Osteocyte (in vitro differentiated cells): ENCODE data around the gene COA1. TPM values are rescaled to one million over a fixed set of nuclear protein-coding genes. Genes with fewer than 3 reads are reported as not detected.

ENCODE experiments used
- DNase-seq: peaks from one replicate; pipeline ENCODE4 v3.0.0; 2021; ENCODE audit warnings: mixed read lengths; ENCODE audit not compliant: unreplicated experiment; ENCODE audit errors: extremely low spot score
- H3K27ac Mint-ChIP-seq: one replicate; pipeline ENCODE4 v1.8.0; 2021; ENCODE audit warnings: mild to moderate bottlenecking, mixed read lengths; ENCODE audit not compliant: unreplicated experiment
- H3K27me3 Mint-ChIP-seq: one replicate; pipeline ENCODE4 v1.8.0; 2021; ENCODE audit warnings: mixed read lengths; ENCODE audit not compliant: unreplicated experiment
- H3K36me3 Mint-ChIP-seq: one replicate; pipeline ENCODE4 v1.8.0; 2021; ENCODE audit warnings: mixed read lengths; ENCODE audit not compliant: unreplicated experiment
- H3K4me1 Mint-ChIP-seq: one replicate; pipeline ENCODE4 v1.8.0; 2021; ENCODE audit warnings: mixed read lengths; ENCODE audit not compliant: unreplicated experiment
- H3K4me3 Mint-ChIP-seq: one replicate; pipeline ENCODE4 v1.8.0; 2021; ENCODE audit warnings: mild to moderate bottlenecking, moderate library complexity, mixed read lengths; ENCODE audit not compliant: unreplicated experiment
- H3K9me3 Mint-ChIP-seq: one replicate; pipeline ENCODE4 v1.8.0; 2021; ENCODE audit warnings: mixed read lengths; ENCODE audit not compliant: unreplicated experiment
- CTCF ChIP-seq: fragments of 200-600 bp; sonication (generic); IDR thresholded peaks from 2 replicates; pipeline ENCODE4 v1.5.0; 2021; ENCODE audit warnings: antibody characterized with exemption, mild to moderate bottlenecking, moderate library complexity
- total RNA-seq: library from RNA; stranded (reverse); gene quantifications from 2 replicates; pipeline ENCODE4 v1.2.1, GENCODE V29; 2021

The COA1 gene
- total RNA-seq, 1 donor from 2014 or later = 45.9 TPM

DNA sequence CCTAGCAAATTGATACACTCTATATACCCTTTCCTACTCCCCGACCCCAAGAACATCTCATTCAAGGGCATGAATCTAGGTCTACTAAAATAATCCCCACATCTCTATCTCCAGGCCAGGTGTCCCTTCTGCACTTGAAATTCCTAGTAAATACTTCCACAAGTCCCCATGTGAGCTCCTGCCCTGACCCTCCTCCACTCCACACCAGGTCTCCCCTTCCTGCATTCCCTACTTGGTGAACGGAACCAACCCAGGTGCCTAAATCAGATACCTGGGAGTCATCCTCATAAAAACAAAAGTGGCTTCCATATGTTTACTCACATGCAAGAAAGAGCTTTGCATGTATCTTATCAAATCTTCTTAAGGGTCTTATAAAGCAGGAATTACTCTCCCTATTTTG is 69.2 kb downstream of the COA1 start:
- H3K4me3 Mint-ChIP-seq = no peak overlapping the region
- peak overlapping the region; percentile 73 for H3K27ac Mint-ChIP-seq
- no peak for TF ChIP-seq CTCF
- H3K36me3 Mint-ChIP-seq = peaks cover 15% of the 10 kb centered on the region
- H3K9me3 Mint-ChIP-seq = no peaks in the 10 kb centered on the region
- peaks cover 43% of the 10 kb centered on the region for H3K4me1 Mint-ChIP-seq
- DNase-seq = no peak
- H3K27me3 Mint-ChIP-seq = no peaks in the 10 kb centered on the region

DNA sequence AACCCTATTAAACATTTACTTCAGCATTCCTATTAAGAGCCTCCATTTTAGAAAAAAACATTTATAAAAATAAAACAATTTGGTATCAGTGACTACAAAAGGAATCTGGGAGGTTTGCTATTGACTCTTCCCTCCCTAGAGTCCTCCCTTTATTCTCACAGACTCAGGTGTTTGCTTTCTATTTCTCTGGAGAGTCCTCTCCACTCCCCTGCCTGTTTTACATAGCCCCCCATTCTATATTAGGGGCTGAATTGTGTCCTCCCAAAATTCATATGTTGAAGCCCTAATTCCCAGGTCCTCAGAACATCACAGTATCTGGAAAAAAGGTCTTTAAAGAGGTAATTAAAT is 69.8 kb downstream of the COA1 start:
- H3K4me3 Mint-ChIP-seq = no peak overlapping the region
- no peak for DNase-seq
- peak overlapping the region; percentile 73 for H3K27ac Mint-ChIP-seq
- H3K36me3 Mint-ChIP-seq = peaks cover 13% of the 10 kb centered on the region
- no peaks in the 10 kb centered on the region for H3K9me3 Mint-ChIP-seq
- no peaks in the 10 kb centered on the region for H3K27me3 Mint-ChIP-seq
- peaks cover 37% of the 10 kb centered on the region for H3K4me1 Mint-ChIP-seq
- no peak for TF ChIP-seq CTCF

- Mint-ChIP-seq H3K27me3 (no peaks in the 10 kb centered on the region), H3K27ac (peak overlapping the region; percentile 73), H3K36me3 (peaks cover 13% of the 10 kb centered on the region), H3K4me1 (peaks cover 39% of the 10 kb centered on the region), H3K9me3 (no peaks in the 10 kb centered on the region), H3K4me3 (no peak overlapping the region)
- no peak for TF ChIP-seq CTCF
- DNase-seq = no peak
Observed at GRCh38 chr7:43658718-43659548, 70.4 kb downstream of the COA1 start.

DNA sequence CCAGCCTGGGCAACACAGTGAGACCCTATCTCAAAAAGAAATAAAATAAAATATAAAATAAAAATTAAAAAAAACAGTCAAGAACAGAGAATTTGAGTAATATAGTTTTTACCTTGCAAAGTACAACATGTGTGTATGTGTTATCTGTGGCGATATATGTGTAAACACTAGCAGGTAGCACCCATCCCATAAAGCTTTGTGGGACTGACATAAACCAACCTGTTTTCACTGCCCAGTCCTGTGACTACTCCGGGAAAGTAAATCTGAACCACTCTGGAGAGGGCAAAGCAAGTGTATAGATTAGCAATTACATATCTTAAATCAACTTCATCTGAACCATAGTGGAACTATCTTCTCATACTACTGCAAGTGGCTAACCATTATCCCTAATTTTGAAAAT is 72.3 kb downstream of the COA1 start:
- Mint-ChIP-seq H3K4me1 (peaks cover 47% of the 10 kb centered on the region), H3K9me3 (no peaks in the 10 kb centered on the region), H3K27ac (no peak overlapping the region), H3K27me3 (no peaks in the 10 kb centered on the region), H3K36me3 (peaks cover 13% of the 10 kb centered on the region), H3K4me3 (no peak overlapping the region)
- DNase-seq = no peak
- no peak for TF ChIP-seq CTCF

GRCh38 chr7:43655584-43655983 is 73.7 kb downstream of the COA1 start:
- Mint-ChIP-seq H3K4me3 (no peak overlapping the region), H3K4me1 (peaks cover 54% of the 10 kb centered on the region), H3K27ac (no peak overlapping the region), H3K27me3 (no peaks in the 10 kb centered on the region), H3K36me3 (peaks cover 13% of the 10 kb centered on the region), H3K9me3 (no peaks in the 10 kb centered on the region)
- TF ChIP-seq CTCF = no peak
- DNase-seq = no peak
